HL-60/S4 treated with phorbol 12-myristate 13-acetate at 8.2 ng/mL for 4 days and 3 days (cell line): ENCODE measurements around the gene CFAP58.

Source experiments
- in situ Hi-C: fragments of 300-500 bp; cut with MboI; formaldehyde crosslinking; loops from 2 replicates; pipeline ENCODE4 v1.15.0; 2022; ENCODE audit warnings: low sequenced_read_pairs

Gene CFAP58

DNA sequence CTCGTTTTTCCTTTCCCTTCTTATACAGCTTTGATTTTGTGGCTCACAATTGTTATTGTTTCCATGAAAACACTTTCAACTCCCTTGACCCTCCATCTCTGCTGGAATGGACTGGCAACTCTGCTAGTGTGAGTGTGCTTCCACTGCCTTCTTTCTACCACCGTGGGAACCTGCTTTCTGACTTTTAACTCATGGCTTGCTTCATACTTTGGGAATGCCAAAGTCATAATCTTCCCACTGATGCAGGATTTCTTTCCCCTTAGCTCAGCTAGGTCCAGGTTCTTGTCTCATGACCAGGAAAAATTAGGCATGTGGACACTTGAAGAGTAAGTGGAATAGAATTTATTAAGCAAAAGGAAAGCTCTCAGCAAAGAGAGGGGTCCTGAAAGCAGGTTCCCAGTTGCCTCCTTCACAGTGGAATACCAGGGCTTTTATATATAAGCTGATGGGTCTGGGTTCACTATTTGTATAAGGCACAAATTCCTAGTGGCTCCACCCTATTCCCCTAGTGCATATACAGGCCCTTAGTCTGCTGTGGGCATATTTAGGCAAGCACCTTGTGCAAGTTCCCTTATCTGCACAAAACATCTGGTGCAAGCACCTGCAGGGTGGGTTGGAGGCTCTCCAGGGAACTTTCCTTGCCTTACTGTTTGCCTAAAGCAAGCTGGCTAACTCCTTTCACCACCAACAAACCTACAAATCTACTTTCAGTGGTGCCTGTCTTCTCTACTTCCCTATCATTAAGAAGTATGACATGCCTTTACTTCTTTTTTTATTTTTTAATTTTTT, 119.5 kb downstream of the CFAP58 start:
- in situ Hi-C loops, result no loop called here

DNA sequence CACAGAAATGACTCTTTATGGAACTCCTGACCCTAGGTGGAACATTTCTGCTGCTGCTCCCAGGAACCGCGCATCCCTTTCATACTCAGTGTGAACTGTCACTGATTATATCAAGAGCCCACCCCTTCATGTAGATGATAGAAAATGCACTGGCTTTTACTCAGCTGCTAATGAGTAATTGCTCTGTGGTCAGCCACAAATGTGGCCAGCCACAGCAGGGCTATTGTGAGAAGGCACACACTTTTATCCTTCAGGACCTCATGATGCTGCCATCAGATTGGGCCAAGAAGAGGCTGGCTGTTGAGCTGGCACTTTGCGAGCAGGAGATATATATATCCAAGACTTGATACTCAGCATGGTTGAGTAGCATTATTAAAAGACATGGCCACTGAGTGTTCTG, 124.7 kb downstream of the CFAP58 start:
- in situ Hi-C loops, result no loop called here

DNA sequence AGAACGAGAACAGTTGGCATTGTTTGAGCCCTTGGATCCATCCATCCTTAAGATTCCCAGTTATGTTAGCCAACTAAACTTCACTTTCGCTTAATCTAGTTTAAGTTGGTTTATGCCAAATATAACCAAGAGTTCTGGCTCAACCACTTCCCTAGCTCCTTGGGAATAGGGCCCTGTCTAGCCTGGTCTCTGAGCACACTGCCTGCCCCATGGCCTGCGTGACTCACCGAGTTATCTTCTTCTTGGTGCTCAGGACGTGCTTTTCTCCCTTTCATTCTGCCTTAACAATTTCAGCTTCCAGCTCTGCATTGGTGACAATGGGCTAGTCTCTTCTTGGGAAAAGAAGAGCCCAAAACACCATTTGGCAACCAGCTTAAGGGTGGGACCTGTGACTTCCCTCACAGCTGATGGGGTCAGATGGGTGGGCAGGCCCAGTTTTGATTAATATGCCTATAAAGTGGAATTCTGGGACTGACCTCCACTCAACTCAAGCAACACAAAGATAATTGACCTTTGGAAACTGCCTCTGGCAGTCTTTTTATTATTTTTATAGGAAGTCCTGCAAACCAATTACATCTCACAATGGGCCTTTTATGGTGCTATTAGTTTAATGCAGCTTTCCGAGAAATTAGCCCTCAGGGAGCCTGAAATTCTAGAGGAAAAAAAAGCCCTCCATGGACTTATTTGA, 126.4 kb downstream of the CFAP58 start:
- in situ Hi-C loops, result no loop called here

DNA sequence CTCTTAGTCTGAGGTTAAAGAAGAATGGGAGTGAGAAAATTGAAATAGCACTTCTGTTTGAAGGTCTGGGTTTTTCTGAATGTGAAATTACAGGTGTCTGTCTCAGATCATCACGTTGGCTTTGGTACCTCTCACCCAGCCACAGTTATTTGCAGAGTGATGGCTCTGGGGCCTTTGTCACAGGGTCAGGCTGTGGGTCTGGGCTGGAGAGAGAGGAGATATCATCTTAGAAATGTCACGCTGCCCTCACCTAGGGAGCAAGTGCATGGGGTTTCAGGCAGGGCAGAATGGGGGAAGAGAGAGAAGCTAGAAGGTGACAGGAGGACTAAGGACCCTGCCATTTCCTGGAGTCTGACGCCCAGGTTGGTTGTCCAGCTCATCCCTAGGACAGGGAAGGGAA, 127.2 kb downstream of the CFAP58 start:
- in situ Hi-C loops, result no loop called here

DNA sequence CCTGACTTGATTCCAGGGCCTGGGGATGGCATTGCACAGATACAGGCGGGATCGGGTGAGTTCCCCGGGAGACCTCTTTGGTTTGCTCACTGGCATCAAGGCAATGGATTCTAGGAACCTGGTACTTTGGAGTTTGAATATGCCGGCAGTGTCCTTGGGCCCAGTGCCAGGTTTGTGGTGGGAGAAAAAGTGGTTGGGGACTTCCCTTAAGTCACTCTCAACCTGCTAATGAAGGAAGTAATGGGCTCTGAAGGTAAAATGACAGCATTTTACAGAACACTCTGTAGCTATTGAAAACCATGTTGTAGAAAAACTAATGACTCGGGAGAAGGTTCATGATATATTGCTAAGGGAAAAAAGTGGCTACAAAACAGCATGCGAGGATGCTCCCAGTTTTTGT, 129.9 kb downstream of the CFAP58 start:
- in situ Hi-C loops, result no loop called here

DNA sequence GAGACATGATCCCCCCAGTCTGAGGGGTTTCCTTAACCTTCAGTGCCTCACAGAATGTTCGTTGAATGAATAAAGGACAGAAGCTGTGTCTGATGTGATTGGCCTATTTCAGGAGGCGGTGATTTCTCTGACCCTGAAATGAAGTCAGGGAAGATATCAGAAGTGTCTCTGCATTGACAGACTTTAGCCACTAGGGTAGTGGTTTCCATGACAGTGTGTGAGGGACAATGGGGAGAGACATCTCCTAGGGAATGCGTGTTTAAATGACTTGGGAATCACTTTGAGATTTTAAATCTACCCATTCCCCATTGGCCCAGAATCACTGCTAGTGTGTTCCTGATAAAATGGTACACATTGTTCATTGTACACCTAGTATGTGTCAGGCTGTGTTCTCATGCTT, 132.0 kb downstream of the CFAP58 start:
- in situ Hi-C loops, result no loop called here

DNA sequence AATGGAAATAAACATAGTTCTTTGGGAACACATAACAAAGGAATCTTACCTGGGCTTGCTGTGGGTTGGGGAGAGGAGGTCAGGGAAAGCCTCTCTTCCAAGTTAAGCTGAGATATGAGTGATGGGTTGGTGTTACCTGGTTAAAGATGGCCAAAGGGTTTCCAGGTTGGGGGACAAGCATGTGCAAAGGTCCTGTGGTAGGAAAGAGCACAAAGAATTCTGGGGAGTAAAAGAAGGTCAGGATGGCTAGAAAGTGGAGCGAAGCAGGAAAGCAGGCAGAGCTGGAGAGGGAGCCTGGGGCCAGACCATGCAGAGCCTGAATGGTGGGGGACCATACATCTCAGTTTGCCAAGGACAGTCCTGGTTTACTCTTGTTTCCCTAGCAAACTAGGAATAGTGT, 133.2 kb downstream of the CFAP58 start:
- in situ Hi-C loops, result no loop called here

DNA sequence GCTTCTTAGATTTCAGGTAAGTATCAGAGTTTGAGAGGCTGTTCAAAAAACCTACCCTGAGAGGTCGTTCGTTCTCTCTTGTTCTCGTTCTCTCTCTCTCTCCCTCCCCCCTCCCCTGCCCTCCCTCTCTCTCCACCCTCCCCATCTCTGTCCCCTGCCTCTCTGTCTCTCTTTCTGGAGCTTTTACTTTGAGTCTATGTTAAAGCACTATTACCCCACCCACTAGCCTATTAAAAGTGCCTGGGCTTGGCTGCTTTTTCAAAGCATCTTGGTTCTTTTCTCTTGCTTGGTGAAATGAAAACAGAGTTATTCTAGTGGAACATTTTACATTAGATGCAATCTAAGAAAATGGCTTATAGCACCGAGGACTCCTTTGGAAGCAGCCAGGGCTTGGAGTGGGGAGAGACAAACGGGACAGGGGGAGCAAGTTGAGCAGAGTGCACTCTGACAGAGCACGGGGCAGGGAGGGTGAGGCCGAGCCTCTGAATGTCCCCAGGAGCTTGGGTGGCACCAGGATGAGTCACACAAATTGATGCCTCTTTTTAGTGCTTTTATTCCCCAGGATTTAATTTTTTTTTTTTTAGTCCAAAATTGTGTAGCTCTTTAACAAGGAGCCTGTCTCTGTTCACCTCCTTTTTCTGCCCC, 134.3 kb downstream of the CFAP58 start:
- in situ Hi-C loops, result no loop called here

DNA sequence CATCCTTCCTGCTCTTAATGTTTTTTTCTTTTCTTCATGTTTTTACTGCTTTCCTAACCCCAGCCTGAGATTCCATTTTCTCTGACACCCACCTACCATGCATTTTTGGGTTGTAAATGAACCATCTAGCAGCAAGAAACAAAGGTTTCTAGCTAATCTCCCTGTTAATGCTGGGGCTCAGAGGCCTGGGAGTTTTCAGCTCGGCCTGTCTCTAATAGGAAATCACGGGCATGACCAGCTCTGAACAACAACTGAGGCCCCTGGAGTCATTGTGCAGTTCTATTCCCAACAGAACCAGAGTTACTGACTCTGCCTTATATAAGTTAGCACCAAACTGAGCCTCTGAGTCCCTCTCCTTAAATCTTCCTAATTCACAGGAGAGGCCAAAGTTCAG, 134.8 kb downstream of the CFAP58 start:
- in situ Hi-C loops, result no loop called here

DNA sequence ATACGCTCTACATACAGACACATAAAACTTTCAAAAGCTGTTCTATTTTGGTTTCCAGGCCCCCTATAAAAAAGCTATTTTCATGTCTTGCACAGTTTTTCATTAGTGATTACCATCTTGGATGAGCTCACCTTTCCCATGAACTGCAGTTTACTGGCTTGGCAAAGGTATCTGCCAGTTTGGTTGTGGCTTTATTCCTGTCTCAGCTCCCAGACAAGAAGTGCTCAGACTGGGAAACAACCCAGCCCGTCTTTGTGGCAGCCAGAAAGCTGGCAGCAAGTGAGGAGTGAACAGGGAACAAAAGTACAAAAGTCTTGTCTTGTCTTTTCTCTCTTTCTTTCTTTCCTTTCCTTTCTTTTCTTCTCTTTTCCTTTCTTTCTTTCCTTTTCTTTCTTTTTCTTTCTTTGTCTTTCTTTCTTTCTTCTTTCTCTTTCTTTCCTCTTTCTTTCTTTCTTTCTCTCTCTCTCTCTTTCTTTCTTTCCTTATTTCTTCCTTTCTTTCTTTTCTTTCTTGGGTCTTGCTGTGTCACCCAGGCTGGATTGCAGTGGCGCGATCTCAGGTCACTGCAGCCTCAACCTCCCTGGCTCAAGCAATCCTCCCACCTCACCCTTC, 138.8 kb downstream of the CFAP58 start:
- in situ Hi-C loops, result no loop called here

DNA sequence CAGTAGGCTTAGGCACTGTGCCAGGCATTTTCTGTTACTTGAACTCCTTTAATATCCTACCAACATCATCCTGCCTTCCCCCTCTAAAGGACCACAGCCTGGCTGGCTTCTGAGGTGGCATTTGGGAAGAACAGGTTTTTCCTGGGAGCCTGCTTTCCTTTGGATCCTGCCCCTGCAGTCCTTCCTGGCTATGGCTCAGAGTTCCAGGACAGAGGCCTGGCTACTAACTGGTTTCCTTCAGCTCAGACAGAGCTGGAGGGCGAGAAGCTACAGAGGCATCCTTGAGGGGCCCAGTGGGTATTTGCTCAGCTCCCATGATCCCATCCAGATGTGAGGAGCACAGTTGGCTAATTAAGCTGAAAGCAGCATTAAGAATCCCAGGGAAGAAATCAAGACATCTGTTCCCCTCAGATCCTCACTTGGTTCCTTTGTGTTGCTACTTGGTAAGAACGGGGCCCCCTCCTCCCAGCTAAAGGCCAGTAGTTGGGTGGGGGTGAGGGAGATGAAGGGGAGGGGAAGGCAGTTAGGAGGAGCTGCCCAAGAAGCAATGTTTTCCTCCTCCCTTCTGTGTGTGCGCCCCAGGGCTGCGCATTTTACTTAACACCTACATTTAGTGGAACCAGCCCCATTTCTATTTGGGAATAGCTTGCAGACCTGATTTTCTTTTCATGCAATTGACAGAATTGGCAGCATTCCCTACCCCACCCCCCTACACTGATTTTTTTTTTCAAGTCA, 144.9 kb downstream of the CFAP58 start:
- in situ Hi-C loops, result no loop called here

DNA sequence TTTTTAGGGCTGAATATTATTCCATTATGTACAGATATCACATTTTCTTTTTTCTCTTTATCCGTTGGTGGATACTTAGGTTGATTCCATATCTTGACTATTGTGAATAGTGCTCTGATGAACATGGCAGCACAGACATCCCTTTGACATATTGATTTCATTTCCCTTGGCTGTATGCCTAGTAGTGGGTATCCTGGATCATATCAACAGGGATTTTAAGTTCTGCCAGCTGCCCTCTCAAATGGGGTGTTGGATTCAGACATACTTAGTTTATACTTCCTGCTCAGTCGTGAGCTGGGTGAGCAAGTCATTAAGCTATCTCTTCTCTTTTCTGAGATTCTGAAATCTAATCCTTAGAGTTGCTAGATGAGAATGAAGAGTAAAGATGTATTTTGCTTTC, 147.8 kb downstream of the CFAP58 start:
- in situ Hi-C loops, result no loop called here

DNA sequence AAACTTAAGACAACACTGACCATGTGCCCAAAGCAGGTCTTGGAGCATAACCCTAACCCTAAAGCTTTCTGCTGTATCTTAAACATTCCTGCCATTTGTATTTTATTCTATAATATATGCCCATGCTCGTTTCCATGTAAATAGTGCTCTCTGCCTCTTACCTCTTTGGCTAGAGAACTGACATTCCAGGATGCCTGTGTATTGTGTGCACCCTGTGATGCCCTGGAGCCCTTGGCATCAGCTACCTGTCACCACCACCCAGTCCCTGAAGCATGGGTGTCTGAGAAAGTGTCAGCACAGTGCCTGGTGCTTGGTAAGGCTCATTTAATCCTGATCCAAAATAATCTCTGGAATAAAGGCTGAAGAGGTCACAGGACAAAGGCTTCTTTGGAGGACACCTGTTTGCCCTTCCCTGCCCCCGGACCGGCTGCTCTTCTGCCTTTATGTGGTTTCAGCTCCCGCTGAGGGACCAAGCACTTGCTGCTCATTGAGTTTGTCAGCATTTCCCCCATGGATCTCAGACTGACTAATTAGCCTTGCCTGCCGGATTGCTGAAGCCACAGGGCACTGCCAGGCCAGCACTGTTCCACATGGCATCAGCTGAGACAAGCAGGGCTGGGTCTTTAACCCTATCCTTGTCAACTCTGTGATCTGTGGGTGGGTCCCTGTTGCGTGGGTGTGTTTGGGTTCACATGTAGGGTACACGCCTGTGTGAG, 148.4 kb downstream of the CFAP58 start:
- in situ Hi-C loops, result no loop called here

DNA sequence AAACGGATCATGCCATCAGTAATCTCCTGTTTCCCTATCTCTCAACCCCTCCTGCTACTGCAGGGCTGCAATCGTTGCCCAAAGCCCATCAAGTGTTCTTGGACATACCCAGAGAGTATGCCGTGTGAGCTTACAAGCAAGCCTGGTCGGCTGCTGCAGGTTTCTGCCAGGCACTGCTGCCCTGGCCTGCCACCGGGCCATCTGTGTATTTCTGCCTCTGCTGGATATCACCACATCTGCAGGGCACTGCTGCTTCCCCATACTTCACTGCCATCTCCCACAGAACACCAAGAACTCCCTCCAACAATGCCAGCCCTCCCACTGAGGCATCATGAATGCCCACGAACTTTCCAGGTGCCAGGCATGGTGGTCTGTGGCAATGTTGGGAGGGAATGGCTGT, 149.3 kb downstream of the CFAP58 start:
- in situ Hi-C loops, result no loop called here
